Measurements from ENCODE around the gene PIBF1. TPM values are rescaled to one million over a fixed set of nuclear protein-coding genes. Genes with fewer than 3 reads are reported as not detected.

Gene PIBF1
- 12.4 and 16.7 TPM in 2 replicates for total RNA-seq

GRCh38 chr13:72781451-72782439, at the start of gene PIBF1, which contains the start of gene DIS3:
PIBF1 (plus strand) TSS chr13:72782133; CDS start chr13:72783470, 1,337 bp downstream.
DIS3 (minus strand) TSS chr13:72781900; CDS start chr13:72781832, 68 bp downstream.

GRCh38 chr13:73058736-73059459, 277.0 kb downstream of the PIBF1 start, which contains the start of gene KLF5:
KLF5 (plus strand) TSS chr13:73059005; CDS start chr13:73059328, 323 bp downstream.

Small RNA genes within 50 kb of the gene (small RNA-seq; reads per million reads assigned to genes)
- gene RNU6-79P, result not detected

Other genes with a start within 250 kb of the PIBF1 start
- 15.0 and 23.9 TPM in 2 replicates for gene MZT1, start 54.5 kb upstream of the PIBF1 start, total RNA-seq
- 6.5 and 13.8 TPM in 2 replicates for gene BORA, start 54.2 kb upstream of the PIBF1 start, total RNA-seq
- 34.6 and 50.3 TPM in 2 replicates for gene DIS3, start 233 bp upstream of the PIBF1 start, total RNA-seq

Data from vein endothelial cell (primary cell).